Testis (tissue), 2 donors: Measurements from ENCODE around the gene RASSF1.

Experiments used
- POLR2A ChIP-seq: fragments of 450-650 bp; IDR thresholded peaks from one replicate; pipeline ENCODE4 v1.6.1; 2017; ENCODE audit warnings: antibody characterized with exemption, mild to moderate bottlenecking, moderate library complexity
- TF ChIP-seq, protein P1 (sequence below), 3 experiments: fragments of 450-650 bp in 2 of 3; fragments of 200-600 bp in 1 of 3; sonication (generic) in 1 of 3; IDR thresholded peaks; one replicate each; pipeline ENCODE4 v1.5.1; 2016 to 2019; ENCODE audit warnings: antibody characterized with exemption in 3 of 3, mild to moderate bottlenecking in 2 of 3, moderate library complexity in 1 of 3

DNA sequence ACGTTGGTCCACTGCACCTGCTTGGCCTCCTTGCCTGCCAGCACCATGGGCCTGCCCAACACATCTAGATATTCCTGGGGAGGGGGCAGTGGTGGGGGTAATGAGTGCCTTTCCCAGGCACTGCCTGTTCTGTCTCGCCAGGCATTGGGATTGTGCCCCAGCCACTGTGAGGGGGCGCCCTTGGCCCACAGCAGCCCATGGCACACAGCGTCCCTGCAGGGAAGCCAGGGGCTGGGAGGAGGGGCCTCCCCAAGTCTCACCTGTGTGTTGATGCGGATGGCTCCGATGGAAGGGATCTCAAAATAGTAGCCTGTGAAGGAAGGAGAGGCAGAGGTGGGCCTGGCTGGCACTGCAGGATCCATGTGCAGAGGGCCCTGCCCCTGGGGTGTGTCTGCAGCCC lies 37.4 kb upstream of the RASSF1 start:
- TF ChIP-seq, protein P1, sequence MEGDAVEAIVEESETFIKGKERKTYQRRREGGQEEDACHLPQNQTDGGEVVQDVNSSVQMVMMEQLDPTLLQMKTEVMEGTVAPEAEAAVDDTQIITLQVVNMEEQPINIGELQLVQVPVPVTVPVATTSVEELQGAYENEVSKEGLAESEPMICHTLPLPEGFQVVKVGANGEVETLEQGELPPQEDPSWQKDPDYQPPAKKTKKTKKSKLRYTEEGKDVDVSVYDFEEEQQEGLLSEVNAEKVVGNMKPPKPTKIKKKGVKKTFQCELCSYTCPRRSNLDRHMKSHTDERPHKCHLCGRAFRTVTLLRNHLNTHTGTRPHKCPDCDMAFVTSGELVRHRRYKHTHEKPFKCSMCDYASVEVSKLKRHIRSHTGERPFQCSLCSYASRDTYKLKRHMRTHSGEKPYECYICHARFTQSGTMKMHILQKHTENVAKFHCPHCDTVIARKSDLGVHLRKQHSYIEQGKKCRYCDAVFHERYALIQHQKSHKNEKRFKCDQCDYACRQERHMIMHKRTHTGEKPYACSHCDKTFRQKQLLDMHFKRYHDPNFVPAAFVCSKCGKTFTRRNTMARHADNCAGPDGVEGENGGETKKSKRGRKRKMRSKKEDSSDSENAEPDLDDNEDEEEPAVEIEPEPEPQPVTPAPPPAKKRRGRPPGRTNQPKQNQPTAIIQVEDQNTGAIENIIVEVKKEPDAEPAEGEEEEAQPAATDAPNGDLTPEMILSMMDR (IDR thresholded peaks at IDR 0.05): no peak
- no peak for TF ChIP-seq POLR2A
